ENCODE results near the gene TIMP3.

DNA sequence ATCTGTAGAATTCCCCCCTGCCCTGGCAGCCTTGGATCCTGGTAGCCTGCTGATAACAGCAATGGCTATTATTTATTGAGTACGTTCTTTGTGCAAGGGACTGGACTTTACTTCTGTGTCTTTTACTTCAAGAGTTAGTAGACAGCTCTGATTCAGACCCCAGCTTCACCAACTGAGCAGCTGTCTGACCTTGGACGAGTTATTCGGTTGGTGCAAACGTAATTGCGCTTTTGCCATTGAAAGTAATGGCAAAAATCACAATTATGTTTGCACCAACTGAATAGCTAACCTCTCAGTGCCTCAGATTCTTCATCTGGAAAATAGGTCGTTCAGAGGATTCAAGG lies 108.9 kb downstream of the TIMP3 start:
- no peak for TF ChIP-seq CTCF (IDR thresholded peaks at IDR 0.05)
- TF ChIP-seq POLR2A (IDR thresholded peaks at IDR 0.05): no peak

All from lower leg skin (tissue), 3 donors.